HG02938 (cell line): Measurements from ENCODE around the gene VIL1.

Experiments used
- ATAC-seq: cut with Tn5 transposase; IDR thresholded peaks from one replicate; pipeline ENCODE4 v1.9.1; 2021; ENCODE audit warnings: mild to moderate bottlenecking, moderate library complexity; ENCODE audit not compliant: unreplicated experiment

VIL1 gene

DNA sequence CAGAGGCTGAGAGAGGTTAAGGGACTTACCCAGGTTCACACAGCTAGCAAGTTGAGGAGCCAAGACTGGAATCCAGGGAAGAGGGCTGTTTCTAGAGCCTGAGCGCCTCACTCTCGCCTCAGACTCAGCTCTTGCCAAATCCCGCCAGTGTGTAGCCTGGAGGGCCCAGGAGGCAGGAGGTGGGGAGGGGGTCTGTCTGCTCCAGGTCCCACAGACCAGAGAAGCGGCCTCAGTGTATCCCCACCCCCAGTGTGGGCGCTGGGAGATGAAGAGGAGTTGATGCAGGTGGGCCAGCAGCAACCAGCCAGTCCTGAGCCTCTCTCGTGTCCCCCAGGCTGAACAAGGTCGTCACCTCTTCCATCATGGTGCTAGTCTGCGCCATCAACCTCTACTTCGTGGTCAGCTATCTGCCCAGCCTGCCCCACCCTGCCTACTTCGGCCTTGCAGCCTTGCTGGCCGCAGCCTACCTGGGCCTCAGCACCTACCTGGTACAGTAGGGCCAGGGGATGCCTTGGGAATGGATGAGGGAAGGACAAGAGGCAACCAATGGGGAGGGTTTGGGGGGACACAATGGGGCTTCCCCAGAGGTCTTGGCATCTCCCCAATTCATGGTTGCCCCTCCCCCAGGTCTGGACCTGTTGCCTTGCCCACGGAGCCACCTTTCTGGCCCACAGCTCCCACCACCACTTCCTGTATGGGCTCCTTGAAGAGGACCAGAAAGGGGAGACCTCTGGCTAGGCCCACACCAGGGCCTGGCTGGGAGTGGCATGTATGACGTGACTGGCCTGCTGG, 24.4 kb upstream of the VIL1 start:
- ATAC-seq = no peak

GRCh38 chr2:218395090-218395444, 23.9 kb upstream of the VIL1 start:
- ATAC-seq = no peak

- no peak for ATAC-seq
Measured at GRCh38 chr2:218395456-218395825, 23.5 kb upstream of the VIL1 start.

DNA sequence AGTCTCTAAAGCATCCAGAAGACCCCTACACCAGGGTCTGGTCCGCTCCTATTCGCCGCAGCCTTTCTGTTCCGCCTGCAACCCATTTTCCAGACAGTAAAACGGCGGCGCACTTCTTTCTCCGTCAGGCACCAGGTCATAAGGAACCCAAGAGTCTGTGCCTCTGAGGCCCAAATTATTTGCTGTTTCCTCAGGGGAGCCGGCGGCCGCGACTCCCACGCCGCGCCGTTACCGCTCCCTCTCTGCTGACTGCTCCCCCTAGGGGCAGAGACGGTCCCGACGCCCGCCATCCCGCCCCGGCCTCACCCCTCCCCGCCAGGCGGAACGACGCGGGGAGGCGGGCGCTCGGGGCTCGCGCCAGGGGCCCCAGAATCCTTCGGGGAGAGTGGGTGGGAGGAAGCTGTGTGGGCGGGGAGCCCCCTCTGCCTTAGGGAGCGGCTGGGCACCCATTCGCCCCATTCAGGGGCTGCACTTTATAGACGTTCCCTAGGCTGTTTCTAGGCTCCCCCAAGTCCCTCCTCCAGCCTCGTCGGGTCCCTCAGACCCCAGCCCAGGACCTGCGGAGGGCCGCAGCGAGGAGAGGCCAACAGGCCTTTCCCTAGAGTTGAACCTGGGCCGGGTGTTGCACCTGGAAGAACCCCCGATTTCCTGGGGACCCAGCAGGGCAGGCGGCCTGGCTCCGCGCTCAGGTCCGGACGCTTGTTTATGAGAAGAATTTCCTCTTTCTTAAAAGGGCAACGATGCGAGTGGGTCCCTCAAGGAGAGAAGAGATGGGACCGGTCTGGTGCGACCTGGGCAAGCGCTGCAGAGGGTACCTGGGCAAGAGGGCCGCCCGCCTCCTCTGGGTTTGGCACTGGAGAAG, 22.9 kb upstream of the VIL1 start:
- peak; percentile 31 for ATAC-seq

- ATAC-seq = no peak
Measured at GRCh38 chr2:218396688-218397462, 22.0 kb upstream of the VIL1 start.

- ATAC-seq = no peak
Measured at GRCh38 chr2:218397463-218397819, 21.5 kb upstream of the VIL1 start.

DNA sequence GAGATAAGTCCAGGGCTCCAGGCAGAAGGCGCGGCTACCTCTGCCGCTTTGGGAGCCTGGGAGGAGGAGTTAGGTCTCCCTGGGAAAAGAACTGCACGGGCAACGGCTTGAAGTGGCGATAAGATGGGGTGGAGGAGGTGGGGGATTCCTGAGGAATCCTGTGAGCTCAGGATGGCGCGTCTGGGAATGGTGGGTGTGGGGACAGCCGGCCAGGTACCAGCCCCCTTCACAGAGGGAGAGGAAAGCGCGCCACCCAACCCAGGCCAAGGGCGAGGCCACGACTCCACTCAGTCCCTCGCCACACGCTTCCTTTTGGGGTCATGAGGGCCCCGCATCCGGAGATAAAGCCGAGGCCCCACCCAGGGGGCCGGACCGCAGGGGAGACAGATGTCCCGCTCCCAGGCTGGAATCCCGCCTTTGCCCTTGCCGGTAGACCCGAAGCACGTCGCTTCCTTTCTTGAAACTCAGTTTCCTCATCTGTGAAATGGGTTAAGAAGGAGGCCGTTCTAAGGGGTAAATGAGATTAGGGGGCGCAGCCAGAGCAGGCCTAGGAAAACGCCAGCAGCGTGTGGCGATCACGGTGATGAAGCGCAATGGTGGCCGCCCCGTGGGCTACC, 21.0 kb upstream of the VIL1 start:
- ATAC-seq = no peak

GRCh38 chr2:218398437-218399390, 20.2 kb upstream of the VIL1 start:
- ATAC-seq = peak; percentile 7

GRCh38 chr2:218399391-218400166, 19.3 kb upstream of the VIL1 start, which contains the start of gene CTDSP1:
Gene CTDSP1 (plus strand): TSS chr2:218399868. CDS start chr2:218400091, 223 bp downstream.
- peak; percentile 28 for ATAC-seq

DNA sequence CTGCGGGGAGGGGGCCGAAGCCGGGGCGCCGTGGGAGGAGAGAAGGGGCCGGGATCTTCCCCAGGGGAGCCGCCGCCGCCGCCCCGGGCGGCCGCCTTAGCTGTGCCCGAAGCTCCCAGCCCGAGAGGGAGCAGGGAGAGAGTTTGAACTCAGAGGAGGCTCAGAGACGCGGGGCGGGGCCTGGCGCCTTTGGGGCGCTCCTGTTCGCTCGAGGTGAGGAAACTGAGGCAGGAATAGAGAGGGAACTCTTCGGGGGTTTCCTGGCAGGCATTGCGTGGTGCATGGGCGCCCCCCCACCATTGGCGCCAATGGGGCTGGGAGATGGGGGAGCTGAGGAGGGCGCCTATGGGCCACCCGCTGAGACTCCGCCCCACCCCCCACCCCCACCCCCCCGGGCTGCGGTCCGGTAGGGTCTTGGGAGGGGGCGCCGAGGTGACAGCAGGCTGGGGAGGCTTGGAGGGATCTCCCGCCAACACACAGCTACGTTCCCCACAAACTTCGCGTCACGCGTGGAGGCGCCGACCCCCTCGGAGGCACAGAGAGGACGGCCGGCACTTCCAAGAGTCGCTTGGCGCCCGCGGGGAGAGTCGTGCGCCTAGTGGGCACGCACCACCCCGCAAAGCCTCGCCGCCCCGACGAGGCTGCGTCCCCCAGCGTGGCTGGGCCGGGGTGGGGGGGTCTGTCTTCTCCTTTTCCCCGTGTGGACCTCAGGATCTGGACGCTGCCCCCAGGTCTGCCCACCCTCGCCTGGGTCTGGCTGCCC, 18.6 kb upstream of the VIL1 start:
- no peak for ATAC-seq

DNA sequence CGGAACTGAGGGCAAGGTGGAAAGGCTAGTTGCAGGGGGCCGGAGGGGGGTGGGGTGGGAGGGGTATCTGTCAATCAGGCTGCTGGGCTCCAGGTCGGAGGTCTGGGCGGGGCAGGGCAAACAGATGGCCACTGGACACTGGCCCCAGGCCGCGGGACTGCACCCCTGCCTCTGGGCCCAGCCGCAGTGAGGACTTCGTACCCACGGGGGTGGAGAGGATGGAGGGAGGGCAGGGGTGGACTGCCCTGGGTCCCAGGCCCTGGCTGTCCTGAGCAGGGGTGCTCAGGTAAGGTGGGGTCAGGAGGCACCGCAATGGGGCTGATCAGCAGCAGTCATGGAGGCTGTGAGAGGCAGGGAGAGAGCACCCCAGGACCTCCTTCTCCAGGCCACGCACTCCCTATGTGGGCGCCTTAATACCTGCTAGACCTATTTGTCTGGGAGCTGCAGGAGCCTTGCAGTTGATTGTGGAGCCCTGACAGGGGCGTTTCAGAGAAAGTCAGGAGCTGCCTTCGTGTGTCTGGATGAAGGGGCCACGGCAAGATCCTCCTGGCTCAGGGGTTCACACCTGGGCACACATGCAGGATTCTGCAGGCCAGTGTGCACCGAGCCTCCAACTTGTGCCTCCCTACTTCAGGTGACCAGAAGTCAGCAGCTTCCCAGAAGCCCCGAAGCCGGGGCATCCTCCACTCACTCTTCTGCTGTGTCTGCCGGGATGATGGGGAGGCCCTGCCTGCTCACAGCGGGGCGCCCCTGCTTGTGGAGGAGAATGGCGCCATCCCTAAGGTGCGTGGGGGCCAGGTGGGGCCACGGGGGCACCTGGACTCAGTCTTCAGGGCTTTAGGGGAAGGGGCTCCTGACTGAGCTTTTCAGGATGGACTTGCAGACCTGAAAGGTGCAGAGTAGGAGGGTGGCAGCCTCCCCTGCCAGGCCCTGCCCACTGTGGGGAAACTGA, 17.7 kb upstream of the VIL1 start:
- no peak for ATAC-seq

GRCh38 chr2:218401890-218402289, 17.0 kb upstream of the VIL1 start:
- no peak for ATAC-seq

- no peak for ATAC-seq
Measured at GRCh38 chr2:218402491-218402901, 16.4 kb upstream of the VIL1 start.

- ATAC-seq = no peak
Measured at GRCh38 chr2:218402911-218403411, 16.0 kb upstream of the VIL1 start.

DNA sequence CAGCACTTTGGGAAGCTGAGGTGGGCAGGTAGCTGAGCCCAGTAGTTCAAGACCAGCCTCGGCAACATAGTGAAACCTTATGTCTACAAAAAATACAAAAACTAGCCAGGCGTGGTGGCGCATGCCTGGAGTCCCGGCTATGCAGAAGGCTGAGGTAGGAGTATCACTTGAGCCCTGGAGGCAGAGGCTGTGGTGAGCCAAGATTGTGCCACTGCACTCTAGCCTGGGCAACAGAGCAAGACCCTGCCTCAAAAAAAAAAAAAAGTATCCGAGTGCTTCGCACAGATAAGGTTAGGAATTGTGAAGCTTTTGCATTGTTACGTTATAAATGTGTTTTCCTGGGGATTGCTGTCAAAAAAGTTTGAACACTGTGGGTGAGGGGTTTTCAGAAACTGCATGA, 15.1 kb upstream of the VIL1 start:
- no peak for ATAC-seq

GRCh38 chr2:218404351-218405085, 14.4 kb upstream of the VIL1 start:
- ATAC-seq = no peak
